Nucleus accumbens (tissue), 56 donors: ENCODE results near the gene MAGEC2.

Experiments
- DNase-seq, 56 donors: peaks; one replicate each; lab custom pipeline; 2025; lab: John Stamatoyannopoulos, UW

Gene MAGEC2, protein sequence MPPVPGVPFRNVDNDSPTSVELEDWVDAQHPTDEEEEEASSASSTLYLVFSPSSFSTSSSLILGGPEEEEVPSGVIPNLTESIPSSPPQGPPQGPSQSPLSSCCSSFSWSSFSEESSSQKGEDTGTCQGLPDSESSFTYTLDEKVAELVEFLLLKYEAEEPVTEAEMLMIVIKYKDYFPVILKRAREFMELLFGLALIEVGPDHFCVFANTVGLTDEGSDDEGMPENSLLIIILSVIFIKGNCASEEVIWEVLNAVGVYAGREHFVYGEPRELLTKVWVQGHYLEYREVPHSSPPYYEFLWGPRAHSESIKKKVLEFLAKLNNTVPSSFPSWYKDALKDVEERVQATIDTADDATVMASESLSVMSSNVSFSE

GRCh38 chrX:142204522-142205433 lies at the start of gene MAGEC2:
Gene MAGEC2, minus strand, starts transcription at chrX:142205290. Its CDS starts 1,303 bp downstream, at chrX:142203987.
- DNase-seq = no peak

- DNase-seq = no peak
Measured at GRCh38 chrX:142251680-142252079, 46.6 kb upstream of the MAGEC2 start.

GRCh38 chrX:142251202-142251601 lies 46.1 kb upstream of the MAGEC2 start:
- DNase-seq = no peak

DNA sequence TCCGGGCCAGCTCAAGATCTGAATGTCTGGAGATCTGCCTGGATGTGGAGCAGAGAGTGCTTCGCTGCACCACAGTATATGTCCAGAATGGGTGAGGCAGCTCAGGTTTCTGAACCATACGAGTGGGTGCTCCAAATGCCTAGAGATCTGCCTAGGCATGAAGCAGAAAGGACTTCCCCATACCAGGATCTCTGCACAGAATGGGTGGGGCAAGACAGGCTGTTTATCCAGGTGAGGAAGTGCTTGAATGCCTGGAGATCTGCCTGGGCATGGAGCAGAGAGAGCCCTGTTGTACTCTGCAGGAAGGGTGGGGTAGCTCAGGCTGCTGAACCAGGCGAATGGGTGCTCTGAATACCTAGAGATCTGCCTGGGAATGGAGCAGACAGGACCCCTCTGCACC lies 45.4 kb upstream of the MAGEC2 start:
- no peak for DNase-seq

DNA sequence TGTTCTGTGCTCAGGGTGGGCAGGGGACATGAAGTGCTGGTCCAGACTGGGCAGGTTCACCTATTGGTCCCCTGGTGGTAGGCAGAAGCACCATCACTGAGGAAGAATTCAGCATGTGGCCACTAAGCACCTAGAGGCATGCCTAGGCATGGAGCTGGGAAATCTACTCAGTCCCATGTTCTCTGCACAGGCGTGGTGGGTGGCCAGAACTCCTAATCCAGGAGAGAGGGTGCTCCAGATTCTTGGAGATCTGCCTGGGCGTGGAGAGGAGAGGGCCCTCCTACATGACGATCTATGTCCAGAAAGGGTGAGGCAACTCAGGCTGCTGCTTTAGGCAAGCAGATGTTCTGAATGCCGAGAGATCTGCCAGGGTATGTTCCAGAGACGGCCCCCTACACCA lies 44.6 kb upstream of the MAGEC2 start:
- no peak for DNase-seq

- DNase-seq = no peak
Measured at GRCh38 chrX:142244568-142244967, 39.5 kb upstream of the MAGEC2 start.

DNA sequence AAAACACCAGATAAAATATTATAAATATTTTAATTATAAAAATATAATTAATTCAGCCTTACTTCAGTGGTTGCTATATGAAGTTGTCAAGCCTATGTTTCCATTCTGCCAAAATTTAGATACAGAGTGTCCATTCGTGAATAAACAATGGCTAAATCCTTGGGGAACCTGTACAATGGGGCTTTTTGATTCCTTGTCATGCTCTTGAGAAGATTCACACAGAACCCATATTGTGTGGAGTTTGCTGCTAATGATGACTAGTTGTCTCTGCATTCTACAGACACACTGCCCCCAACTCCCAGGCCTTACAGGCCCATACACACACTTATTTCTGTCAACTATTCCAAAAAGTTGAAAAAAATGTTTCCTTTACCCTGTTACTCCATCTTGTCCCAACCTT lies 33.4 kb upstream of the MAGEC2 start:
- no peak for DNase-seq

- DNase-seq = no peak
Measured at GRCh38 chrX:142233400-142233799, 28.3 kb upstream of the MAGEC2 start.

DNA sequence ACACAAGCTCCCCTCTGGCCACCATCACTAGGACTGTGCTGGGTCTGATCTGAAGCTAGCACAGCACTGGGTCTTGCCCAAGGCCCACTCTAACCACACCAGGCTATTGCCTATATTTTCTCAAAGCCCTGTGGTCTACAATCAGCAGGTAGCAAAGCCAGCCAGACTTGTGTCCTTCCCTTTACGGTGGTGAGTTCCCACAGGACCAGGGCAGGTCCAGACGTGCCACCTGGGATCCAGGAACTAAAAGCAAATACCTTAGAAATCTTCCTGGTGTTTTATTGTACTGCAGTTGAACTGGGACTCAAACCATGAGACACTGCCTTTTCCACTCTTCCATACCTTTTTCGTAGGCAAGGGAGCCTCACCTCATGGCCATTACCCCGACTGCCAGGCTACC lies 9.0 kb upstream of the MAGEC2 start:
- DNase-seq = no peak

DNA sequence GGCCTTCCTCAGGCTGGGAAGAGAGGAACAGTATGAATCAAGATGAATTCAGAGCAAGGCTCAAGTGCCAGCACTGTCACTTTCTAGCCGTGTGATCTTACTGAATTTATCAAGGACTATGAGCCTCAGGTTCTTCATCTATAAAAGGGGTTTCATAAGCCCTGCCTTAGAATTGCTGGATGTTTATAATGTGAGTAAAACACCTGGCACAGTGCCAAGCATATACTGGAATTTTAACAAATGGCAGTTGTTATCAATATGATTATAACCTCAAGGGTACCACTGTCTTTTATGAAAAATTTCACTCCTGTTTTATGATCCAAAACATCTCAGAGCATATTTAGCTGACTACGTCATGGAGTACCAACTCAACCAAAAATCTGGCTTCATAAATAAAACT lies 4.0 kb downstream of the MAGEC2 start:
- no peak for DNase-seq

- DNase-seq = no peak
Measured at GRCh38 chrX:142186103-142186502, 19.0 kb downstream of the MAGEC2 start.

GRCh38 chrX:142184756-142185602 lies 20.1 kb downstream of the MAGEC2 start:
- DNase-seq = no peak

GRCh38 chrX:142156567-142156966 lies 48.5 kb downstream of the MAGEC2 start:
- DNase-seq = no peak
